ENCODE results near the gene CLEC6A. TPM values are rescaled to one million over a fixed set of nuclear protein-coding genes. Genes with fewer than 3 reads are reported as not detected.

CLEC6A gene
- total and polyA plus RNA-seq, 2 of the 8 experiments (the other 6 are each of a cell fraction or from before 2014, with no cell fraction given): not detected

- no peak within 1 kb of the TSS for H3K4ac ChIP-seq (replicated peaks; ENCODE audit: insufficient read length, low read depth, low read length)
- CTCF ChIA-PET (ENCODE audit: partially characterized antibody): interaction anchor here (1.1 kb wide), 1 partner anchor 54 kb away, joined by 3 read pairs; no protein-coding TSS in a partner anchor
- no peak within 1 kb of the TSS for H2AFZ ChIP-seq (ENCODE audit: low read length)
Measured at GRCh38 chr12:8513256-8513655, 57.5 kb downstream of the CLEC6A start, which contains the start of gene CLEC4D. Gene CLEC4D, plus strand, starts transcription at chr12:8513503. Its CDS starts 230 bp downstream, at chr12:8513733.

More at GRCh38 chr12:8513256-8513655, 57.5 kb downstream of the CLEC6A start, which contains the start of gene CLEC4D:
- Histone ChIP-seq H3K18ac (ENCODE audit: extremely low read depth, low read length) (no peak within 1 kb of the TSS), H3K79me2 (ENCODE audit: control insufficient read depth in 1 of 2, insufficient read depth in 2 of 2, low read length in 2 of 2) (no peaks in the 10 kb centered on the region), H3K9ac (replicated peaks in 1 of 4; ENCODE audit: extremely low read depth in 1 of 4, low read depth in 3 of 4, low read length in 3 of 4) (no peak within 1 kb of the TSS), H2BK120ac (replicated peaks; ENCODE audit: low read depth, low read length) (no peak within 1 kb of the TSS), H3K56ac (replicated peaks; ENCODE audit: insufficient read length, low read depth, low read length) (no peak within 1 kb of the TSS), H2BK15ac (ENCODE audit: low read length) (no peak within 1 kb of the TSS), H3K4me2 (ENCODE audit: insufficient read depth in 1 of 2, low read depth in 2 of 2, low read length in 2 of 2) (no peak within 1 kb of the TSS), H2BK12ac (ENCODE audit: low read depth, low read length) (no peak within 1 kb of the TSS), H3K14ac (ENCODE audit: insufficient read length) (no peak within 1 kb of the TSS), H2BK20ac (ENCODE audit: low read length) (peak within 1 kb of the TSS; percentile 86; the same call in 1 of the 2 replicates), H3K4me1 (replicated peaks in 1 of 4; ENCODE audit: control insufficient read depth in 3 of 4, insufficient read depth in 4 of 4, low read length in 3 of 4) (peaks cover 0 to 13% (median 9%) of the 10 kb centered on the region in 4 experiments; a peak in 6 of 7 replicates), H4K8ac (ENCODE audit: extremely low read depth, insufficient read depth, low read length) (no peak within 1 kb of the TSS), H4K5ac (ENCODE audit: insufficient read length, low read depth, low read length) (no peak within 1 kb of the TSS), H3K27ac (ENCODE audit: low read depth, low read length) (no peak within 1 kb of the TSS), H4K91ac (replicated peaks; ENCODE audit: insufficient read length, low read length) (no peak within 1 kb of the TSS), H3K9me3 (ENCODE audit: insufficient read depth in 2 of 2, low read depth in 1 of 2, low read length in 1 of 2) (no peaks in the 10 kb centered on the region; a peak in 1 of 4 replicates), H3K36me3 (ENCODE audit: control insufficient read depth in 2 of 4, insufficient read depth in 4 of 4, low read length in 3 of 4) (no peaks in the 10 kb centered on the region), H3K4me3 (ENCODE audit: extremely low read depth in 1 of 4, insufficient read depth in 2 of 4, low read depth in 3 of 4, low read length in 4 of 4) (no peak within 1 kb of the TSS), H3K79me1 (ENCODE audit: low read depth, low read length) (no peaks in the 10 kb centered on the region), H2AK5ac (ENCODE audit: low read depth, low read length) (no peak within 1 kb of the TSS), H4K20me1 (replicated peaks in 1 of 2; ENCODE audit: control insufficient read depth in 1 of 2, insufficient read depth in 2 of 2, low read length in 2 of 2) (no peaks in the 10 kb centered on the region), H3K23ac (ENCODE audit: insufficient read length) (no peak within 1 kb of the TSS), H2BK5ac (ENCODE audit: low read depth, low read length) (no peak within 1 kb of the TSS), H3K27me3 (replicated peaks in 1 of 4; ENCODE audit: control insufficient read depth in 3 of 4, extremely low read depth in 1 of 4, insufficient read depth in 3 of 4, low read length in 3 of 4) (no peaks in the 10 kb centered on the region), H3K23me2 (ENCODE audit: low read depth, low read length) (no peaks in the 10 kb centered on the region)
- TF ChIP-seq BACH1 (IDR thresholded peaks at IDR 0.05; ENCODE audit: low read length) (no peak), POLR2A (IDR thresholded peaks at IDR 0.05; ENCODE audit: control extremely low read depth in 1 of 2, low read depth in 2 of 2, low read length in 2 of 2) (no peak), CBX5 (IDR thresholded peaks at IDR 0.05; ENCODE audit: low read depth, low read length) (no peak), JUND (IDR thresholded peaks at IDR 0.05; ENCODE audit: low read length) (no peak), NRF1 (IDR thresholded peaks at IDR 0.05; ENCODE audit: low read depth, low read length) (no peak), RFX5 (IDR thresholded peaks at IDR 0.05; ENCODE audit: borderline replicate concordance, low read depth, low read length) (no peak), BCL11A (IDR thresholded peaks at IDR 0.05; ENCODE audit: low read depth in 2 of 2, low read length in 2 of 2) (no peak), PHF8 (conservative IDR thresholded peaks at IDR 0.05; ENCODE audit: low read depth, low read length) (no peak)
- 96% methylated on average over 3 of the region's 4 CpGs; no CpG with 5 or more reads in 1 of the 2 experiments for WGBS, 2 experiments (ENCODE audit: extremely low coverage in 1 of 2, insufficient coverage in 1 of 2, insufficient read length in 1 of 2, insufficient replicate concordance in 2 of 2, low coverage in 1 of 2, low lambda C conversion rate in 2 of 2, missing lambda C conversion rate in 1 of 2)
- DNase-seq (ENCODE audit: low read depth in 1 of 2, low spot score in 2 of 2): no peak
- no peak for FAIRE-seq
- POLR2A ChIA-PET (ENCODE audit: partially characterized antibody): interaction anchor here (0.6 kb wide), 1 partner anchor 253 kb away, joined by 4 read pairs; no protein-coding TSS in a partner anchor

Measured in H1 (cell line).